MM.1S (cell line): ENCODE data around the gene SF3A2.

Experiments
- CTCF ChIP-seq: fragments of 300-600 bp; sonication (generic); IDR thresholded peaks from 2 replicates; pipeline ENCODE4 v1.5.1; 2016; ENCODE audit warnings: antibody characterized with exemption, low read length, mixed read lengths
- EZH2 ChIP-seq: fragments of 300-600 bp; sonication (generic); optimal IDR thresholded peaks from 2 replicates; pipeline ENCODE3; 2017; ENCODE audit warnings: low read depth, mild to moderate bottlenecking, antibody characterized with exemption, low read length, mixed read lengths

GRCh38 chr19:2283835-2284507 is 47.3 kb downstream of the SF3A2 start:
- TF ChIP-seq CTCF (no peak), EZH2 (no peak)
